ENCODE measurements around the gene FSTL5. TPM values are rescaled to one million over a fixed set of nuclear protein-coding genes. Genes with fewer than 3 reads are reported as not detected.
"Not testable (repeated sequence)": the region's sequence is repeated elsewhere in the genome, so short reads cannot be mapped to it uniquely, and the experiment has no call there.

FSTL5 gene
- total RNA-seq, 1 experiment from 2014 or later = not detected

DNA sequence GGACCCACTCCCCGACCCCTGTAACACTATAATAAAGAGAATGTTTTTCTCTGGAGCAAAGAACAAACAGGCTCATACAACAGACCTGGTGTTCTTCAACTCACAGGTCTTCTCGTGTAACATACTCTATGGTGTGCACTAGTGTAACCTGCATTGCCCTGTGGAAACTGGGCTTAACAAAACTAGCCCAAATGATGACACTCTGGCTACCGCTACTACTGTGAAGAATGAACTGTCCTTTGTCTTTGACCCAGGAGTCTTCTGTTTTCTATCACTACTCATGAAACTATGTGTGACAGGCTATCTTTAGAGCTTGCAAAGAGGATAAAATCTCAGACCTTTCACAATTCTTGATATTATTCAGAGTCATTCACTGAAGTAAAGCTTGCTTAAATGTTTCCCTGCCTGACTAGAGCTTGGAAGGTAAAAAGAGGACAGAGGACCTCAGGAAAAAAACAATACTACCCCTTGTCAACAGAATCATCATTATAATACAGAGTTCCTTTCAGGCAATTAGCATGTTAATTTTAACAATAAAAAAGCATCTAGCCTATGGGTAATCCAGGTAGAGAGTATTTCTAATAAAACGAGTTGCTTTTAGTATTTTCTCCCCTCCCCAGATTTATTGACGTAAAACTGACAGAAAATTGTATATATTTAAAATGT lies 59.2 kb downstream of the FSTL5 start:
- Mint-ChIP-seq H3K4me3 (ENCODE audit: unreplicated experiment) (no peak overlapping the region), H3K9me3 (ENCODE audit: unreplicated experiment) (no peaks in the 10 kb centered on the region), H3K36me3 (ENCODE audit: insufficient read depth, unreplicated experiment) (no peaks in the 10 kb centered on the region), H3K27me3 (ENCODE audit: insufficient read depth, unreplicated experiment) (no peaks in the 10 kb centered on the region), H3K4me1 (ENCODE audit: insufficient read depth, unreplicated experiment) (peaks cover 6% of the 10 kb centered on the region), H3K27ac (ENCODE audit: low read depth, unreplicated experiment) (no peak overlapping the region)
- no peak for DNase-seq (ENCODE audit: unreplicated experiment)
- CTCF ChIA-PET = interaction anchor here (0.6 kb wide), 1 partner anchor 528 kb away, joined by 4 read pairs; no protein-coding TSS in a partner anchor
- POLR2A ChIA-PET = interaction anchor here (0.6 kb wide), 1 partner anchor 92 kb away, joined by 4 read pairs; no protein-coding TSS in a partner anchor
- intact Hi-C loops (cut with micrococcal nuclease) = no loop called here
- TF ChIP-seq, protein P1, sequence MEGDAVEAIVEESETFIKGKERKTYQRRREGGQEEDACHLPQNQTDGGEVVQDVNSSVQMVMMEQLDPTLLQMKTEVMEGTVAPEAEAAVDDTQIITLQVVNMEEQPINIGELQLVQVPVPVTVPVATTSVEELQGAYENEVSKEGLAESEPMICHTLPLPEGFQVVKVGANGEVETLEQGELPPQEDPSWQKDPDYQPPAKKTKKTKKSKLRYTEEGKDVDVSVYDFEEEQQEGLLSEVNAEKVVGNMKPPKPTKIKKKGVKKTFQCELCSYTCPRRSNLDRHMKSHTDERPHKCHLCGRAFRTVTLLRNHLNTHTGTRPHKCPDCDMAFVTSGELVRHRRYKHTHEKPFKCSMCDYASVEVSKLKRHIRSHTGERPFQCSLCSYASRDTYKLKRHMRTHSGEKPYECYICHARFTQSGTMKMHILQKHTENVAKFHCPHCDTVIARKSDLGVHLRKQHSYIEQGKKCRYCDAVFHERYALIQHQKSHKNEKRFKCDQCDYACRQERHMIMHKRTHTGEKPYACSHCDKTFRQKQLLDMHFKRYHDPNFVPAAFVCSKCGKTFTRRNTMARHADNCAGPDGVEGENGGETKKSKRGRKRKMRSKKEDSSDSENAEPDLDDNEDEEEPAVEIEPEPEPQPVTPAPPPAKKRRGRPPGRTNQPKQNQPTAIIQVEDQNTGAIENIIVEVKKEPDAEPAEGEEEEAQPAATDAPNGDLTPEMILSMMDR (IDR thresholded peaks at IDR 0.05; ENCODE audit: unreplicated experiment) = no peak
- BruUV-seq (replicated peaks) = no TSS peak

DNA sequence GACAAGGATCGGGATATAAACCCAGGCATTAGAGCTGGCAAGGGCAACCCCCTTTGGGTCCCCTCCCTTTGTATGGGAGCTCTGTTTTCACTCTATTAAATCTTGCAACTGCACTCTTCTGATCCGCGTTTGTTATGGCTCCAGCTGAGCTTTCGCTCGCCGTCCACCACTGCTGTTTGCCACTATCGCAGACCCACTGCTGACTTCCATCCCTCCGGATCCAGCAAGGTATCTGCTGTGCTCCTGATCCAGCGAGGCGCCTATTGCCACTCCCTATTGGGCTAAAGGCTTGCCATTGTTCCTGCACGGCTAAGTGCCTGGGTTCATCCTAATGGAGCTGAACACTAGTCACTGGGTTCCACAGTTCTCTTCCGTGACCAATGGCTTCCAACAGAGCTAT lies 59.9 kb downstream of the FSTL5 start:
- BruUV-seq (replicated peaks); H3K4me1 Mint-ChIP-seq (ENCODE audit: insufficient read depth, unreplicated experiment); H3K27me3 Mint-ChIP-seq (ENCODE audit: insufficient read depth, unreplicated experiment); intact Hi-C loops (cut with micrococcal nuclease); DNase-seq (ENCODE audit: unreplicated experiment); H3K9me3 Mint-ChIP-seq (ENCODE audit: unreplicated experiment); POLR2A ChIA-PET; H3K4me3 Mint-ChIP-seq (ENCODE audit: unreplicated experiment); H3K36me3 Mint-ChIP-seq (ENCODE audit: insufficient read depth, unreplicated experiment); H3K27ac Mint-ChIP-seq (ENCODE audit: low read depth, unreplicated experiment): not testable (repeated sequence)
- CTCF ChIA-PET = interaction anchor here (0.6 to 1.5 kb wide), 2 partner anchors 26 to 528 kb away, joined by 3 to 4 read pairs; no protein-coding TSS in a partner anchor

DNA sequence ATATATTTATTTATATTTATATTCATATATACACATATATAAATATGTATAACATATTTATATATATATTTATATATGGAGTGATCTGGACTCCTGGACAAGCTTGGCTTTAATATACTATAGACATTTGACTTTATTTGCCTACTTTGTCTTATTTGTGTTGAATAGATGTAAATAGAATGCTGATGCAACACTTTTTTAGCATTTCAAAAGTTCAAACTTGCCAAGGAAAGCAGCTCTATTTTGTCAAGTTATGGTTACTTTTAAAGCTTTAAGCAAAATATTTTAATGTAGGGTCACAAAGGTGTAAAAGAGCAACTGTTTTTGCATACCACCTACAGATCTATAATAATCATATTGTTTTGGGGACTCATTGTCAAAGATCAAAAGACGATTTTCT lies 61.1 kb downstream of the FSTL5 start:
- POLR2A ChIA-PET = no interaction called here
- no peaks in the 10 kb centered on the region for H3K36me3 Mint-ChIP-seq (ENCODE audit: insufficient read depth, unreplicated experiment)
- CTCF ChIA-PET = interaction anchor here (1.5 kb wide), 1 partner anchor 27 kb away, joined by 3 read pairs; no protein-coding TSS in a partner anchor
- H3K4me3 Mint-ChIP-seq (ENCODE audit: unreplicated experiment) = no peak overlapping the region
- no peaks in the 10 kb centered on the region for H3K27me3 Mint-ChIP-seq (ENCODE audit: insufficient read depth, unreplicated experiment)
- H3K9me3 Mint-ChIP-seq (ENCODE audit: unreplicated experiment) = no peaks in the 10 kb centered on the region
- BruUV-seq (replicated peaks) = no TSS peak
- no peak overlapping the region for H3K27ac Mint-ChIP-seq (ENCODE audit: low read depth, unreplicated experiment)
- intact Hi-C loops (cut with micrococcal nuclease) = no loop called here
- no peak for DNase-seq (ENCODE audit: unreplicated experiment)
- TF ChIP-seq, protein P1 (IDR thresholded peaks at IDR 0.05; ENCODE audit: unreplicated experiment) = no peak
- peaks cover 6% of the 10 kb centered on the region for H3K4me1 Mint-ChIP-seq (ENCODE audit: insufficient read depth, unreplicated experiment)

DNA sequence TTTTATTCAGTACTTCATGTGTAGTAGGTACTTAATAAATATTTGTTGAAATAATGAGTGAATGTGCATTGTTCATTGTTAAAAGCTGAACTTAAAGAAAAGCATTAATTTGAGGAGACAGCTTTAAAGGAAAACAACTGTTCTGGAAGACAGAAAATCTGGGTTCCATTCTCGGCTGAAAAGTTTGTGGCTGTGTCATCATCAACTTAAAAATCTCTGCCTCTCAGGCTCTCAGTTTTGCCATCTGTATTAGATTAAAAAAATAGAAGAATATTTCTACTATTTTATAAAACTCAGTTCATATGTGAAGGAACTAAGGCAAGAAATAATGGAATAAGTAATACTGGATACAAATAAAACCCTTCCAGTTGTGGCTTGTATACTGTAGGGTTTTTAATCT lies 62.5 kb downstream of the FSTL5 start:
- Mint-ChIP-seq H3K4me1 (ENCODE audit: insufficient read depth, unreplicated experiment) (peaks cover 6% of the 10 kb centered on the region), H3K9me3 (ENCODE audit: unreplicated experiment) (no peaks in the 10 kb centered on the region), H3K4me3 (ENCODE audit: unreplicated experiment) (no peak overlapping the region), H3K27ac (ENCODE audit: low read depth, unreplicated experiment) (no peak overlapping the region), H3K36me3 (ENCODE audit: insufficient read depth, unreplicated experiment) (no peaks in the 10 kb centered on the region), H3K27me3 (ENCODE audit: insufficient read depth, unreplicated experiment) (no peaks in the 10 kb centered on the region)
- ChIA-PET CTCF (no interaction called here), POLR2A (no interaction called here)
- BruUV-seq (replicated peaks) = no TSS peak
- intact Hi-C loops (cut with micrococcal nuclease) = no loop called here
- no peak for DNase-seq (ENCODE audit: unreplicated experiment)
- TF ChIP-seq, protein P1 (IDR thresholded peaks at IDR 0.05; ENCODE audit: unreplicated experiment) = no peak
